GM21528 (cell line): ENCODE results near the gene KCNT1.

Source experiments
- ATAC-seq: cut with Tn5 transposase; IDR thresholded peaks from one replicate; pipeline ENCODE4 v1.9.1; 2021; ENCODE audit warnings: mild to moderate bottlenecking, moderate library complexity; ENCODE audit not compliant: unreplicated experiment, low FRiP score

The KCNT1 gene

DNA sequence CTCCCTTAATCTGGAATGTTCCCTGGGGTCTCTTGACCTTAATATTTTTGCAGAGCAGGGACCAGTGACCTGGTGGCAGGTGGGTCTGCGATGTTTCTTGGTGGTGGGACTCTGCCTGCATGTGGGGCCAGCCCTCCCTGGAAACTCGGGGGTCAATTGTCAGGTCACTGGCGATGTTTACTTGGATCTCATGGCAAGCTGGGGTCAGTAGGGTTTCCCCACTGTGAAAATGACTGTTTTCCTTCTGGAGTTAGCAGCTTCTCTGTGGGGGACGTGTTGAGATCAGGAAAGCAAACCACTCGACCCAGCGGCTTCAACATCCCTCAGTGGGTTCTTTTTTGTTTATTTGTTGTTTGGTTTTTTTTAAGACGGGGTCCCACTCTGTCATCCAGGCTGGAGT is 73.9 kb downstream of the KCNT1 start:
- ATAC-seq: no peak

DNA sequence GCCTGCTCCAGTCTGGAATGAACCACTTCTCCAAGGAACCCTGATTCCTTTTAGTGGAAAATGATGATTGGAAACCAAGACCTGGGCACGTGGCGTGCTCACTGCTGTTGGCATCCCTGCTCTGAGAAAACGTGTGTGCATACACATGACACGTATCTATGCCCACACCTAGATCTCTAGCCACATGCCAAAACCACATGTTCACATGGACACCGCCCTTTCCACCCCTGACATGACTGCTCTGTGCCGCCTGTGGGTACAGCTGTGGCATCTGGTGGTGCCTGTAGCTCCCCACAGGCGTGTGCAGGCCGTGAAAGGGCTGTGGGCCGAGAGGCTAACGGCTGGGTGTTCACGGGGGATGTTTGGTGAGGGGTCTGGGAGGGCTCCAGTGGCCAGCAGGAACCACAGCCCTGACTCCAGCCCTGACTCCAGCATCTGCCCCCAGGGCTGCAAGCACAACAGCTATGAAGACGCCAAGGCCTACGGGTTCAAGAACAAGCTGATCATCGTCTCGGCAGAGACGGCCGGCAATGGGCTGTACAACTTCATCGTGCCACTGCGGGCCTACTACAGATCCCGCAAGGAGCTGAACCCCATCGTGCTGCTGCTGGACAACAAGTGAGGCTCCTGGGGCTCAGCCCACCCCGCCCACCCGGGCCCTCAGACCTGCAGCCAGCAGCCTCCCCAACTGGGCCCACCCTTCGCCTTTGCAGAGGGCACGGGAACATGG is 75.1 kb downstream of the KCNT1 start:
- ATAC-seq: no peak

DNA sequence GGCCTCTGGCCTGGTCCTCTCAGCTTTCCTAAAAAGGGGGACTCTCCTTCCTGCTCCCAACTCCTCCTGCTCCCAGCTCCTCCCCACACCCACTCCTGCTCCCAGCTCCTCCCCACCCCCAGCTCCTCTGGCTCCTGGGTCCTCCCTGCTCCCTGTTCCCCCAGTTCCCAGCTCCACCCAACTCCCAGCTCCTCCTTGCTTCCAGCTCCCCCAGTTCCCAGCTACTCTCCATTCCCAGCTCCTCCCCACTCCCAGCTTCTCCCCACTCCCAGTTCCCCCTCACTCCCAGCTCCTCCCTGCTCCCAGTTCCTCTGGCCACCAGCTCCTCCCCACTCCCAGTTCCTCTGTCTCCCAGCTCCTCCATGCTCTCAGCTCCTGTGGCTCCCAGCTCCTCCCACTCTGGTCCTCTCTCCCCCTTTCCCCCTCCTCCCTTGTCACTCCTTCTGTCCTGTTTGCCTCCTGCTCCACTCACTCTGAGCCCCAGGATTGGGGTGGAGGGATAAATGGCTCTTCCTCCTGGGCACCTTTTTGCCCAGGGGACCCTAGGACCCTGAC is 75.7 kb downstream of the KCNT1 start:
- ATAC-seq: no peak

DNA sequence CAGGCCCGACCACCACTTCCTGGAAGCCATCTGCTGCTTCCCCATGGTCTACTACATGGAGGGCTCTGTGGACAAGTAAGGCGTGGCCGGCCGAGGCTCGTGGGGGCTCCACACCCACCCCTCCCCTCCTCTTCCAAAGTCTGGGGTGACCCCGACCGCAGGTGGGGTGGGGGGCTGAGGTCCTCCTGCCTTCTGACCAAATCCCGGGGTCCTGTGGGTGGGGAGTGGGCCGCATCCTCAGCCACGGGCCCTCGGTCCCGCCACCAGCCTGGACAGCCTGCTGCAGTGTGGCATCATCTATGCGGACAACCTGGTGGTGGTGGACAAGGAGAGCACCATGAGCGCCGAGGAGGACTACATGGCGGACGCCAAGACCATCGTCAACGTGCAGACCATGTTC is 76.4 kb downstream of the KCNT1 start:
- ATAC-seq: no peak

DNA sequence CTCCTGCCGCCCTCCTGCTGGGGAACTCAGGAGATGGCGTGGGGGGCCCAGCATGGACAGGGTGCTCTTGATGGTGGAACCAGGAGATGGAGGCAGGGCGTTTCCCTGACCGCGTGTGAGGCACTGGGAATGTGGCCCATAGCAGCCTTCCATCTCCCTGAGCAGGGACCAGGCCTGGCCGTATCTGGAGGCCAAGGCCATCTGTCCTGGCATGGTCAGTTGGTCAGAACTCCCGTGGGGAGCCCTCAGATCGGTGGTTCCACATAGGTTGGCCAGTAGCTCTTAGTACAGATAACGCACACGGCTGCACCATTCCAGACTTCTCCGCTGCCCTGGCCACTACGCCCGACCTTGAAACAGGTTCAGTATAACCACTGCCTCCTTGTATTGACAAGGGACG is 77.6 kb downstream of the KCNT1 start:
- ATAC-seq: no peak

DNA sequence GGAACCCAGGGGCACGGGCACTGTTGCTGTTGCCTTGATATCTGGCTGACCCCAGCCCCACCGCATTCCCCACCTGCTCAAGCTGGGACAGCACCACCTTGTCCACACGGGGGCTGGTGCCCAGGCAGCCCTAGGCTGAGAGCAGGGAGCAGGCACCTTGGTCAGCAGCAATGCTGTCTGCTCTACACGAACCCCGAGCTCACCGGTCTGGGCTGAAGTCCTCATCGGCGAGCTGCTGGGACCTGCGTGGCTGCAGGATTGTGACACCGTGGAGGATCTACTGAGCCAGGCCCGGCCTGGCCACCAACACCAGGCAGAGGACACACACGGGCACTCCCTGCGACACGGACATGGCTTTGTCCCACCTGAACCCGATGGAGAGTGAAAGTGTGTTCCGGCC is 78.1 kb downstream of the KCNT1 start:
- ATAC-seq: no peak

DNA sequence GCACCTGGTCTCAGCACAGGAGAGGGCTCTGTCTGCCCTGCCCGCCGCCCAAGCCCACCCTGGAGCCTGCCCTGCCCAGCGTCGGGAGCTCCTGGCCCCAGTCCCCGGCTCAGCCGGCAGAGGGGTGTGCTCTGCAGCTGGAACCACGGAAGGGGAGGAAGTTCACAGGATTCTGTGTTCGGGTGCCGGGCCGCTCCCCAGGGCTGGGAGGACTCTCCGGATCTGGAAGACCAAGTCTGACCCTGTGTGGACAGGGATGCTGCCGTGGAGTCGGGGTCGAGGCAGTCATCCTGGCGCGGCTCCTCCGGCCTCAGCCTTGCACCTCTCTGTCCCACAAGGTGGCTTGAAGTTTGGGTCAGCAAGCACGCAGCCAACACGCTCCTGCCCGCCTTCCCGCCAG is 78.6 kb downstream of the KCNT1 start:
- no peak for ATAC-seq

DNA sequence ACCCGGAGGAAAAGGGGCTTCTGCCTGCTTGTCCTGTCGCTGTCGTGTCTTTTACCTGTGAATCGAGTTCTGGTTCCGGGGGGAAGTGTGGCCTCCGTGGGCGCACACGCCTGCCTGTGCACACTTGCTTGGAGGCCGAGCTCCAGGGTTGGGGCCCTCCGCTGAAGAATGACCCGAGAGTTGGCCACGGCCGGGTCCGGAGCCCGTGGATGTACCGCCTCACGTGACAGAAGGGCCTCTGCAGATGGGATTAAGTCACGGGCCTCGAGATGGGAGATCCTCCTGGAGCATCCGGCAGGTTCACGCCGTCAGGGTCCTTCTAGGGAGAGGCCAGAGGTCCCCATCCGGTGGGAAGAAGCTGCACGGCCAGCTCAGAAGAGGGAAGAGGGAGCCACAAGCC is 81.0 kb downstream of the KCNT1 start:
- no peak for ATAC-seq

DNA sequence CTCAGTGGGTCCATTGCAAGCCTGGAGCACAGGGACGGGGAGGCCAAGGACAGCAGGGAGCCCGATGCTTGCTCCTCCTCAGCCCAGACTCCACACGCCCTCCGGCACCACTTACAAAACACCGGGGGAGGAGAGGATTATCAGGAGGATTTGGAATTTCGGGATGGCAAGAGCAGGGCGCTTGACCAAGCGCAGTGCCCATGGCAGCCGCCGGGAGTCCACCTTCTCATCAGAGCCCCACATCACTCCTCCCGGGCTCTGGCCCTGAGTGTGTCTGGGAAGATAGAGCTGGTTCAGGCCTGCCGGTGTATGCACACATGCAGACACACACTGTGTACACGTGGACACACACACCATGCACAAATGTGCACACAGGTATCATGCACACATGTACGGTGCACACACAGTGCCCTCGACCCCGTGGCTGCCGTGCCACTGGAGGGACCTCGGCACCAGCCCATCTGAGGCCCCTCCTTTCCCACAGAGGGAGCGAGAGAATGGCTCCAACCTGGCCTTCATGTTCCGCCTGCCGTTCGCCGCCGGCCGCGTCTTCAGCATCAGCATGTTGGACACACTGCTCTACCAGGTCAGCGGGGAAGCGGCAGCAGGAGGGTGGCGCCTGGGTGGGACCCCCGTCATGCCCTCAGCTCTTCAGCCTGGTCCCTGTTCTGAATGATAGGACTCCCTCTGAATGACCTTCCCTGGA is 81.7 kb downstream of the KCNT1 start:
- ATAC-seq: no peak

DNA sequence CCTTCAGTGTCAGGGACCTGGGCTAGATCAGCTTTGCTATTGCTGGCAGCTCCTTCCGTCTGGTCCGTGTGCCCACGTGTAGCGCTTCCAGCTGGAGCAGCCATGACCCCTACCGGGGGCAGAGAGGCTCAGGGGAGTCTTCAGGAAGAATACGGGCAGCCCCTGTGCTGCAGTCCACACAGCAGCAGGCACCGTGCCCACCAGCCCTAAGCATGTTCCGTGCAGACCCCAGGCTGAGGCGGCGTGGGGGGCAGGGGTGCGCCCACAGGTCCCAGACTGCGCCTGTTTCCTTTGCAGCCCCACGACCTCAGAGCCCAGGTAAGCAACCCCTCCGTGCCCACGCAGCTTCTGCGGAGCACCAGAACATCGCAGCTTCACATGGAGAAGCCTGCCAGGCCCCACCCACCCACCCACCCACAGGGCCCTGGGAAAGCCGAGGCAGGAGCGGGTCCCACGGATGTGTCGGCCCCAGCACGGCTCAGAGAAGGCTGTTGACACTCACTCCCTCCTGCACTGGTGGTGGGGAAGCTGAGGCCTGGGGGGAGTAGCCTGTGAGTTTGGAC is 83.1 kb downstream of the KCNT1 start:
- ATAC-seq: no peak

DNA sequence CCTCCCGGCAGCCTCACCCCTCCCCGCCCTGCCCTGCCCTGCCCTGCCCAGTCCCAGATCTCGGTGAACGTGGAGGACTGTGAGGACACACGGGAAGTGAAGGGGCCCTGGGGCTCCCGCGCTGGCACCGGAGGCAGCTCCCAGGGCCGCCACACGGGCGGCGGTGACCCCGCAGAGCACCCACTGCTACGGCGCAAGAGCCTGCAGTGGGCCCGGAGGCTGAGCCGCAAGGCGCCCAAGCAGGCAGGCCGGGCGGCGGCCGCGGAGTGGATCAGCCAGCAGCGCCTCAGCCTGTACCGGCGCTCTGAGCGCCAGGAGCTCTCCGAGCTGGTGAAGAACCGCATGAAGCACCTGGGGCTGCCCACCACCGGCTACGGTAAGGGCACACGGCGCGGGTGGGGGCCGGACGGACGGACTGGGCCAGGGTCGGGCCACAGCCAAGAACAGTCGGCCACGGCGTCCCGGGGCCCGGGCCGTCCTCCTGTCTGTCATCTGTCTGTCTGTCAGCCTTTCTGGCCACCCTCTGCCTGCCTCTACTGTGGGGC is 84.2 kb downstream of the KCNT1 start:
- no peak for ATAC-seq

DNA sequence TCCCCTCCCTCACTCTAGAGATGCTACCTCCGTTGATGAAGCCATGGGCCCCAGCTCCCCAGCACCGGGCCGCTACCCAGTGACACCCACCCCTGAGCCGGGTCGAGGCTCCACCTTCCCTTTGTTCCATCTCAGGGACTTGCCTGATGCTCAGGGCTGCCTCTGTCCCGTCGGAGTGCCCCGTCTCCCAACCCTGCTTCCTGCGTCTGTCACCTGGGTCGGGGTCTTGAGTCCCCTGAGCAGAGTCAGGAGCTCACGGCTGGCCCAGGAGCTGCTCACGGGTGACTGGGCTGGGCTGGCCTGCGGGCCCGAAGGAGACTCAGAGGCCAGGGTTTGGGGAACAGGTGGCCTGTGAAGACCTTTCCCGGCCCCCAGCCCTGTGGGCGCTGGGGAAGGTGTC is 85.3 kb downstream of the KCNT1 start:
- ATAC-seq: no peak

DNA sequence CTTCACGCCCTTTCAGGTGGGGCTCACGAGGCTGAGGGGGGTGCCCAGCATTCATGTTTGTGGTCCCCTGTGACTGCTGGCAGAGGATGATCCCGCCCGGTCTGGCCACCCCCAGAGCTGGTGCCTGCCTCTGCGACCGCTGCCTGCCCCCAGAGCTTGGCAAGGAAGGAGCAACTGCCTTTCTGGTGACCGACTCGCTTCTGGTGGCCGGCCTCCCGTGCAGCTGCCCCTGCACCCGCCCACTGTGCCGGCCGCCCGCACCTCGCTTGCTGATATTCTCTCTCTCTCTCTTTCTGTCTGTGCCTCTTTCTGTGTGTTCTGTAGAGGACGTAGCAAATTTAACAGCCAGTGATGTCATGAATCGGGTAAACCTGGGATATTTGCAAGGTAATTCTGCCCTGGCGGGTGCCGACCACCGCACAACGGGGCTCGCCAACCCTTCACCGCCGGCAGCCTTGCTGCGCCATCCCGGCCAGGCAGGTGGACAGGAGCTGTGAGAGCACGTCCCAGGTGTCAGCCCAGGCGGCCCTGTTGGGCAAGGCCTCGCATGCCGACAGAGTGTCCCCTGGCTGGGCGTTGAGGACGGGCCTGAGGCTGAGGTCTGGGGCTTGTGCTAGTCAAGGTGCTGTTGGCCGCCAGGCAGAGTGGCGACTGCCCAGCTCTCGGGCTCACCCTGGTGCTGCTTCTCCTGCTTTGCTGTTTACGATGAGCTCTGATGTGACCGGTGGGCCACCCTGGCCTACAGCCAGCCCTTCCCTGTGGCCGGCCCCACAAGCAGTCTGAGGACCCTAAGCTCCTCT is 86.0 kb downstream of the KCNT1 start:
- no peak for ATAC-seq

DNA sequence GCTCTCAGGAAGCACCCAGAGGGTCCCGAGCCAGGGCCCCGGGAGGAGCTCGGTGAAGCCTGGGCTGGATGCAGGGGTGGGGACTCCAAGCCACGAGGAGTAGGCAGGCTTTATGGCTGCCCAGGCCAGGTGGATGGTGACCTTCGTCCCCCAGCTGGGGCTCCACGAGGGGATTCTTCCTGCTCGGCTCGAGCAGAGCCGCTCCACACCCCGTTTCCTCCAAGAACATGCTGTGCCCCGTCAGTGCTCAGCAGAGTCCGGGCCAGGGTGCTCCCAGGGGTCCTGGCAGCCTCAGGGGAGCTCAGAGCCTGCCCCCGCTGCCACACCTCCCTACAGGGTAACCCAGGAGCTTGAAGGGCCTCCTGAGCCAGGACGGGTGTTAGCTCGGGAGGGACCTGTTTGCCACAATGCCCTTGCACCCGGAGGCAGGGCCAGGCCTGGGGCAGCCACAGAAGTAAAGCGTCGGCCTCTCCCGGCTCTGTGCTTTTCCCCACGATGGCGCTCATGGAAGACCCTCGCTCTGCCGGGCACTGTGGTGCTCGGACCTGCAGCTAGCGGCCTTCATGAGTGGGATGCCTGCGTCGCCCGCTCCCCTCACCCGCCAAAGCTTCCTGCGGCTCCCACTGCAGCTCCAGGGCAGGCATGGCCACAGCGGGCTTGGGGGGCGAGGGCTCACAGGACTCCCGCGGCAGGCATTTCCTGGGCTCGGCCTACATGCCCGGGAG is 86.8 kb downstream of the KCNT1 start:
- ATAC-seq: no peak

DNA sequence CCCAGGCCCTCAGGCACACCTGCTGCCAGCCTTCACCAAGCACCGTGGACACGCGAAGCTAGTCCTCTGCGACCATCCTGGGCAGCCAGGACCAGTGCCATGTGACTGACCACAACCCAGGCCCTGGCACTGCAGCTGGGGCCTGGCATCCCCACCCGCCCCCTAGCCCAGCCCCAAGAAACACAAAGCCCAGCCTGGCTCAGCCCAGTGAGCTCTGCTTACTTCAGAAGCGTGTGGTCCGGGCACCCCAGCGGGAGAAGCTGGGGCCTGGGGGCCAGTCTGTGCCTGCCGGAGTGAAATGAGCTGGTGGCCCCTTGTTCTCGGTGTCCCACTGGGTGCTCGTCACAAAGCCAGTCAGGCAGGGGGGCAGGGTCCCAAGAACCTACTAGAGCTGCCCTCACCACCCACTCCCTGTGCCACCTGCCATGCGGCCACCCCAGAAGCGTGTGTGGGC is 87.9 kb downstream of the KCNT1 start:
- no peak for ATAC-seq

DNA sequence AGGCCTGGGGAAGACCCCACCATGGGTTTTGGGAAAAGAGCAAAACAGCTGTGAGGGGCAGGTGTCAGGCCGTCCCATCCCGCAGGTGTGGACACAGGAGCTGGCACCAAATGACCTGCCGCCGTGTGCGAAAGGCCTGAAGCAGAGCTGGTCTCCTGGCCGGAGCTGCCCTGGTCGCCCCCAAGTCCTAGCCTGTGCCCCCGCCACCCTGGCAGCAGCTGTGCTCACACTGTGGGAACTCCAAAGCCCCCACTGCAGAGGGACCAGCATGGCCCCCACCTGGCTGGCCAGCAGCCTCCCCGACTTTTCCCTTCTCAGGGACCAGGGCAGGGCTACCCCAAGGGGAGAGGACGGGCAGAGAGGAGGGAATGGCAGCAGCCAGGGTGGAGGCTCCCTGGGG is 88.4 kb downstream of the KCNT1 start:
- ATAC-seq: no peak

DNA sequence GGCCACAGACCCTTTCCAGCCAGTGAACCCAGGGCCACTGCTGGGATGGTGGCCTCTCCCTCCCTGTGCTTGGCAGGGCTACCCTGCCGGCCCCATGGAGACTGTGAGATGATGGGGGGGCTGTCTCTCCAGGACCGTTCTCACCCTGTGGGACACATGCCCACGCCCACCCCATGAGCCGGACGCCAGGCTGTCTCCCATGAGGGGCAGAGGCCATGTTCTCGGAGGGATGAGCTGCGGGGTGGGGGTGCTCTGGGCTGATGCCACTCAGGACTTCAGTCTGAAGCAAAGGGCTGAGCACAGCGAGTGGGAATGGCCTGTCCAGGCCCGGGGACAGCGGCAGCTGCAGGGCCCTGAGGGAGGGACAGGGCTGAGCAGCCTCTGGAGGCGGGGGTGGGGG is 88.9 kb downstream of the KCNT1 start:
- no peak for ATAC-seq

DNA sequence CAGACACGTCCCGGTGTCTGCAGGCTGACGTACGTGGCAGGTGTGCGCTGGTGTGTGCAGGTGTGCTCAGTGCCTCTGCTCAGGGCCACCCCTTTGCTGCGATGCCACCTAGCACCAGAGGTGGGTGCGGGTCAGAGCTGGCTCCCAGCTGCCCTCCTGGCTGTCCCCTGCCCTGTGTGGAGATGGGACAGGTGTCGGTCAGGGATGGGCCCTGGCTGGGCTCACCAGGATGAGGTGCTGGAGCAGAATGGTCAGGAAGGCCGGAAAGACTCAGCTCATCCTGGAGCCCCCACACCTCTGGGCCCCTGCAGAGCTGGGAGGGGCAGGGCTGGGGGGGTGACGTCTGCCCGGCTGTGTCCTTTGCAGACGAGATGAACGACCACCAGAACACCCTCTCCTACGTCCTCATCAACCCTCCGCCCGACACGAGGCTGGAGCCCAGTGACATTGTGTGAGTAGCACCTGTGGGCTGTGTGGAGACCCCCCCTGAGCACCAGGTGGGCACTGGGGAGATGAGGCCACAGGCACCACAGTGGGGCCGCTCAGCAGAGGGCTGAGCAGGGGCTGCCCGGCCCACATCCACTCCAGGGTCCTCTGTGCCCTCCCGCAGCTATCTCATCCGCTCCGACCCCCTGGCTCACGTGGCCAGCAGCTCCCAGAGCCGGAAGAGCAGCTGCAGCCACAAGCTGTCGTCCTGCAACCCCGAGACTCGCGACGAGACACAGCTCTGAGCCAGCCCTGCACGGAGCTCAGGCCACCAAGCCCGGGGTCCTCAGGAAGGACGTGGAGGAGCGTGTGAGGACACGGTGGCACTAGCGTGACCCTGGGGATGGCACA is 89.7 kb downstream of the KCNT1 start:
- no peak for ATAC-seq
